Measurements from ENCODE around the gene PHAF1. TPM values are rescaled to one million over a fixed set of nuclear protein-coding genes. Genes with fewer than 3 reads are reported as not detected.

The PHAF1 gene
- total and polyA plus RNA-seq, 4 donors = 26.6 to 42.4 (median 28.4) TPM

- Histone ChIP-seq H3K36me3 (ENCODE audit: control insufficient read depth in 4 of 4, insufficient read depth in 3 of 4, low read depth in 1 of 4, low read length in 3 of 4) (peaks cover 11 to 26% (median 17%) of the 10 kb centered on the region in 4 donors), H3K4me3 (ENCODE audit: low read depth in 1 of 3, low read length in 3 of 3) (no peak overlapping the region), H3K9me3 (ENCODE audit: control insufficient read depth in 4 of 4, low read length in 3 of 4) (no peaks in the 10 kb centered on the region), H3K4me1 (ENCODE audit: control insufficient read depth in 4 of 4, insufficient read depth in 4 of 4, low read length in 3 of 4) (peaks cover 6 to 42% (median 31%) of the 10 kb centered on the region in 4 donors), H3K27me3 (ENCODE audit: control insufficient read depth in 4 of 4, insufficient read depth in 4 of 4, low read length in 3 of 4) (no peaks in the 10 kb centered on the region), H3K9ac (ENCODE audit: low read depth in 1 of 2, low read length in 2 of 2) (no peak overlapping the region), H3K27ac (ENCODE audit: low read depth in 1 of 2, low read length in 2 of 2) (no peak overlapping the region)
- no peak for TF ChIP-seq REST (IDR thresholded peaks at IDR 0.05)
- no peak for TF ChIP-seq JUND (IDR thresholded peaks at IDR 0.05)
- no peak for TF ChIP-seq MAX (IDR thresholded peaks at IDR 0.05)
- no peak for TF ChIP-seq FOXA2 (IDR thresholded peaks at IDR 0.05)
- TF ChIP-seq FOXA1 (IDR thresholded peaks at IDR 0.05) = no peak
- no peak for TF ChIP-seq RAD21 (IDR thresholded peaks at IDR 0.05)
- TF ChIP-seq NR2F2 (IDR thresholded peaks at IDR 0.05) = no peak
- TF ChIP-seq HNF4G (IDR thresholded peaks at IDR 0.05) = no peak
- no peak for TF ChIP-seq TAF1 (conservative IDR thresholded peaks at IDR 0.05)
- TF ChIP-seq CTCF (IDR thresholded peaks at IDR 0.05; ENCODE audit: low read depth, low read length, missing input control) = no peak
- no peak for TF ChIP-seq HNF4A (conservative IDR thresholded peaks at IDR 0.05)
- 89% methylated on average over 9 of the region's 9 CpGs for WGBS
- no peak for DNase-seq (ENCODE audit: low spot score)
Observed at GRCh38 chr16:67117716-67118115, 8.0 kb downstream of the PHAF1 start.

- no peak overlapping the region for H3K27ac ChIP-seq (ENCODE audit: low read depth in 1 of 2, low read length in 2 of 2)
- H3K27me3 ChIP-seq (ENCODE audit: control insufficient read depth in 4 of 4, insufficient read depth in 4 of 4, low read length in 3 of 4) = no peaks in the 10 kb centered on the region
- peaks cover 11 to 38% (median 34%) of the 10 kb centered on the region in 4 donors for H3K36me3 ChIP-seq (ENCODE audit: control insufficient read depth in 4 of 4, insufficient read depth in 3 of 4, low read depth in 1 of 4, low read length in 3 of 4)
- DNase-seq (ENCODE audit: low spot score) = no peak
- H3K9ac ChIP-seq (ENCODE audit: low read depth in 1 of 2, low read length in 2 of 2) = no peak overlapping the region
- H3K4me1 ChIP-seq (ENCODE audit: control insufficient read depth in 4 of 4, insufficient read depth in 4 of 4, low read length in 3 of 4) = peaks cover 6 to 33% (median 20%) of the 10 kb centered on the region in 4 donors
- WGBS = 85% methylated on average over 5 of the region's 5 CpGs
- H3K4me3 ChIP-seq (ENCODE audit: low read depth in 1 of 3, low read length in 3 of 3) = no peak overlapping the region
- H3K9me3 ChIP-seq (ENCODE audit: control insufficient read depth in 4 of 4, low read length in 3 of 4) = no peaks in the 10 kb centered on the region
- TF ChIP-seq CTCF (IDR thresholded peaks at IDR 0.05; ENCODE audit: low read depth, low read length, missing input control) (no peak), ZBTB33 (IDR thresholded peaks at IDR 0.05) (no peak), SP1 (IDR thresholded peaks at IDR 0.05) (no peak), JUND (IDR thresholded peaks at IDR 0.05) (no peak), FOXA1 (IDR thresholded peaks at IDR 0.05) (no peak), GABPA (IDR thresholded peaks at IDR 0.05 in 1 of 2, conservative IDR thresholded peaks at IDR 0.05 in 1 of 2) (no peak), RXRA (IDR thresholded peaks at IDR 0.05) (no peak), ATF3 (IDR thresholded peaks at IDR 0.05) (no peak), YY1 (IDR thresholded peaks at IDR 0.05) (no peak), MAX (IDR thresholded peaks at IDR 0.05) (no peak), HNF4G (IDR thresholded peaks at IDR 0.05) (no peak), TAF1 (conservative IDR thresholded peaks at IDR 0.05) (no peak), RAD21 (IDR thresholded peaks at IDR 0.05) (no peak), REST (IDR thresholded peaks at IDR 0.05) (no peak)
Observed at GRCh38 chr16:67120025-67120424, 10.3 kb downstream of the PHAF1 start.
